GM23248 (cell line): Measurements from ENCODE around the gene CUL4B.

ENCODE experiments used
- EZH2 ChIP-seq: fragments of 200-600 bp; sonication (generic); IDR thresholded peaks from 2 replicates; pipeline ENCODE4 v1.6.1; 2018; ENCODE audit warnings: antibody characterized with exemption, mild to moderate bottlenecking; ENCODE audit not compliant: insufficient read depth, poor library complexity, severe bottlenecking
- EZH2phosphoT487 ChIP-seq: fragments of 200-600 bp; sonication (generic); IDR thresholded peaks from 2 replicates; pipeline ENCODE4 v1.6.1; 2018; ENCODE audit warnings: antibody characterized with exemption, moderate library complexity, mild to moderate bottlenecking, low read depth; ENCODE audit not compliant: insufficient read depth

DNA sequence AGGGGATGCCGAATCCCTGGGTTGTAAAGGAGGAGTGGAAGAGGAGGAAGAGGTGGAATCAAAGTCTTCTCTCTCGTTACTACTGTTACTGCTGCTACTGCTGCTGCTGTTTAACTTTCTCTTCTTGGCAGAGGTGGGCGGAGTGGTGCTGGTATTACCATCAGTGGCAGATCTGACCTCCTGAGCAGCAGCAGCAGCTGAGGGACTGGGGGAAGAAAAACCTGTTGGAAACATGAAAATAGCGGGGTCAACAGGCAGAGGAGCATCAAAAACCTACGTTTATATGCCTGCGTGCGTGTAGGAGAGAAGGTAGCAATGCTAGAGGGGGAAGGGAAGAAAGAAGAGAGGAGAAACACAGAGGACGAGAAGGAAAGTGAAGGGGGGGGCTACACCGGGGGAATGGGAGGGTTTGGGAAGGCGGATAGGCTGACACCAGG is 339 bp downstream of the CUL4B start:
- TF ChIP-seq EZH2phosphoT487 (no peak), EZH2 (no peak)
